SKM-1 treated with dmso at 0.1 percent for 144 hours (cell line): ENCODE results near the gene RBMS3.

Experiments
- DNase-seq: peaks from one replicate; lab custom pipeline; 2025; ENCODE audit not compliant: unreplicated experiment; lab: John Stamatoyannopoulos, UW

The RBMS3 gene

DNA sequence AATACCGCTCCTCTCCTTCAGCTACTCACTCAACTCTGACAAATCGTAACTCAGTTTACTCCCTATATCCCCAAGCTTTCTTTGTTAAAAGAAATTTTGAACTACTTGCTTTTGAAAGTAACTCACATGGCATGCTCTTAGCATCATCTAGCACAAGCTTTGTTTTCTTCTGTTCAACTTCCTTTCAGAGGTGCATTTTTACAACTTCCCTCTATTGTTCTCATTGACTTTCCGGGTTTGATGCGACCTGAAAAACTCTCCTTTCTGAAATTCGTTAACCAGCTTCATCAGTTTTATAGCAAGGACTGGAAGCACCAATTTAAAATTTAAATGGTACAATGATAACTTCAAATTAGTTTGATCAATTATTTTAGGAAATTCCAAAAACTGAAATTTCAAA is 696.0 kb downstream of the RBMS3 start:
- no peak for DNase-seq

DNA sequence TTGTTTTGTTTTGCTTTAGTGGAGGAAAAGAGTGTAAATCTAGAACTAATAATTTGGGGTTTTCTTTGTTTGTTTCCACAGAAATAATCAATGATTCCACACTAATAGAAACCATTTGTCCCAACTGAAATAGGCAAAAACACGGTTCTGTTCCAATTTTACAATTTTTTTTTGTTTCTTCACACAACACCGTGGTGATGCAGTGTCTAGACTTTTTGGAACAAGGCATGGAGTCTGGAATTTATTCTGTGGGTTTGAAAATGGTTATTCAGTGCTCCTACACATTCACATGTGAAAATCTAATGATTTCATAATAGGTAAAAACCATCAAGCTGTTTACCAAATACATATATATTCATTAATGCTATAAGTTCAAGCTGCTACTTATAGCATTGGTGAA is 696.5 kb downstream of the RBMS3 start:
- DNase-seq: no peak

DNA sequence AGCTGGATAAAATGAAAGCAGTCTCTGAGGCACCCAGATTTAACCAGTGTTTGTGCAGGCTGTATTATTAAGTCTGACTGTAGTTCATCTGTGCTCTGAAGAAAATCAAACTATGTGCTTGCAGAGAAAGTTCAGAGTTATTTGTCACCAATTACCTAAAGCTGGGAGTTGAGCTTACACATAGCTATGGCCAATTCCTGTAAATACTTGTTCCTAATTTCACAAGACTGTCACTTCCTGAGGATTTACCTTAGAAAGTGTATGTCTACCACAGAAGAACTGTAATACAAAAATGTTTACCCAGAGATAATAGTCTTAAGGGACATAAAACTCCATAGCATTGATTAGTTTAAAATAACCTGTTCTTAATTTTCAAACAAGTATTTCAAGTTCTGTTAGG is 697.2 kb downstream of the RBMS3 start:
- DNase-seq: no peak

DNA sequence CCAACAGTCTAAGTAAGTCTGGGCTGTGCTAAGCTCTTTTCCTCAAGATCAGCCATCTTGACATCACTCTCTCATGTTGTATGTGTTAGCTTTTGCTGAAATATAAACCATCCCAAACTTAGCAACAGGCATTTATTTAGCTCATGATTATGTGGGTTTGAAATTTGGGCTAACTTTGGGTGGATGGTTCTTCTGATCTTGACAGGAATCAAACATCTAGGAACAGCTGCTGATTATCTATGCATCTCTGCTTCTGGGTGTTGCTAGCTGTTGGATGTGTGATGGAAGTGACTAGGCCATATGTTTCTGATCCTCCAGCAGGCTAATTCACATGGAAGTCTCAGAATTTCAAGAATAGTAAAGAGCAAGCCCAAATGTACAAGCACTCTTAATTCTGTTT is 710.3 kb downstream of the RBMS3 start:
- DNase-seq: no peak

DNA sequence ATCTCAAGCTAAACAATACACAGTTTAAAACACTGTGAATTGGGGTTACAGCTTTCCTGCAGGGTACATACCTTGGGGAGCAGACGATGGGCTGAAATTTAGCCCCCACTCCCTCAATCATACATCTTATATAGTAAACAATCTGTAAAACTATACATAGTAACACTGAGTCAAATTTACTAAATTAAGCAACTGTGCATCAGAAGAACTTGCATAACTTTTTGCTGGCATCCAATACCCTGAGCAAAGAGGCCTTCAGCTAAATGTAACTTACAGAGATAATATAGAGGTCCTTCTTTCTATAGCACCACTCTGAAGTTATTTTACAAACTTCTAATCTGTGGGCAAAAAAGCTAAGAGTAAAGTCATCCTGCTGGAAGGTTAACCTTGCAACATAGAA is 721.9 kb downstream of the RBMS3 start:
- DNase-seq: no peak

DNA sequence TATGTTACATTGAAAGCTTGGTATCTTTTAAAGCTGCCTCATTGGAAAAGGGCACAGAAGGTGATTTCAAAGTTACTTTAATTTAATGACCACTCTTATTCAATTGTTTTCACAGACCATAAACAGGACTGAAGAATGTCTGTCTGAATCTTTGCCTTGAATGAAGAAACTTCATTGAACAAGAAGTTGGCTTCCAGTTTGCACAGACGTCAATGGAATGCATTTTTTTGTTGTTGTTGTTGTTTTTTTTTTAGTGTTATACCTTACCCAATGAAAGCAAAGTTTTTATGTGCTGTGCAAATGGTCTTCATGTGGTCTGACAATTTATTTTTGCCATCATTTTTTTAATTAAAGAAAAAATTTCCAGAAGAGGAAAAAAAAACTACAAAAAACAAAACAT is 722.9 kb downstream of the RBMS3 start:
- DNase-seq: no peak

DNA sequence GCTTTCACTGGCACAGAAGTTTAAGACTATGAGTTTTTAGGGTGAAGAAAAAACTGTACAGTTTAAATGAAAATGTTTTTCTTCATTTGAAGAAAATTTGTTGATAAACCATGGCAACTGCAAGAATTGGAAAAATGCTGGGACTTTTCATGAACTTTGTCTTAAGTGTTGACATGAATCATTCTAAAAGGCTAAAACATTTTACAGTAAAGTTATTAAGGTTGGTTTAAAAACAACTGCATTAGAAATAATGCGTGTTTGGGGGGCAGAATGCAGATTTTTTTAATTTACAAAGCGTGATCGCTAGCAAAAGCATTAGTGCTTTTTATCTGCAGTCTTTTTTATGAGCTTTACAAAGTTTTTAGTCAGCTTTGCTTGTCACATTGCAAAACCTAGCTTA is 723.6 kb downstream of the RBMS3 start:
- no peak for DNase-seq

DNA sequence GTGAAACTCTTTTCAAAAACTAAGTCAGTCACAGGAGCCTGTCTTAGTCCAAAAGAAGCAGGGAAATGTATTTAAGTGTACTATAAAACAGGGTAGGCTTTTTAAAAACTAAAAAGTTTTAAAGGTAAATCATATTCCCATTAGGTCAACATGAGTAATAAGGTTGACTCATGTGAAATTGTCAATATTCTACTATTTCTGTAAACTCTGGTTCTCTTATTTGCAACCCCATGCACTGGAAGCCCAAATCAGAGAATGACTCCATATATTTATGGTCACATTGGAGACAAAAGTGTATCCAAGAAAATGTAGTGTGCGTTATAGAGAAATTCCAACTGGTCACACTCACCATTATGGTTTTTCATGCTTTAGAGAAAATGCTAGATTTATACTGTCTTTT is 725.2 kb downstream of the RBMS3 start:
- no peak for DNase-seq

DNA sequence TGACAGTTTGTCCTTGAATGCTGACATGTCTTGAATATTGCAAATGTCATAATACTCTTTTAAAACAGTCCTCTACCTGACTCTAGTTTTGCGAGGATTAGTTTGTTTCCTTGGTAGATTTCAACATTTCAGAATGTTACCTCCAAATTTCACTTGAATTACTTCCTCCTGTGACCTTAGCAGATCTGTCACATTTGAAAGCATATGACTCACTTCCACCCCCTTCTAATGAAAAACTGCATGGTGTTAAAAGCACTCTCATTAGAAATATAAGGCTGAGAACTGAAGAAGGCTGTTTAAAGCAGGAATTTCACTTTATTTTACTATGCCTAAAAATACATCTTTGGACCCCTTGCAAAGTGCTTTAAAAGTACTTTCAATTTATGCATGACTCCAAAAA is 726.8 kb downstream of the RBMS3 start:
- peak; percentile 41 for DNase-seq

DNA sequence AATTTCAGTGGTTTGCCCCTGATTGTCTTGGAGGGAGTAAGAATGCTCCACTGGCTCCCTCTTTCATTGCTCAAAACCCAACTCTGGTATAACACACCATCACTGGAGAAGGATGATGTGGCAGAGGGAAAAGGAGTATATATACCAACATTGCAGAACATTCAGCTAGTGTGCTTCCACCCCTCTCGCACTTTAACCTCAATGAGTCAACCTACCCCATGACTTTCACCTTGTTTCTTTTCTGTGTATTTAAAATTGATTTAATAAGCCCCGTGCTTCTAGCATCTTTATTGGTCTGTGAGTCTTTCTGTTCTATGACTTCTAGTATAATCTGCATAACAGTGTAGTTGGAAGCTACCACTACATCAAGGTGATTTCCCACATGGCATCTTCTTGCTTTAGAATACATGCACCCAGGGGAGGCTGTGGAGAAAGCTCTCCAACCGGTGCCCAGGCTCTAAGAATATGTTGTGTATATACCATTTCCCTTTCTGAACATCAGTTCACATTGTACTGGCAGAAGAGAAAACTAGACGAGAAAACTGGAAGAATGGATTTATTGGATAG is 730.4 kb downstream of the RBMS3 start:
- DNase-seq: no peak

DNA sequence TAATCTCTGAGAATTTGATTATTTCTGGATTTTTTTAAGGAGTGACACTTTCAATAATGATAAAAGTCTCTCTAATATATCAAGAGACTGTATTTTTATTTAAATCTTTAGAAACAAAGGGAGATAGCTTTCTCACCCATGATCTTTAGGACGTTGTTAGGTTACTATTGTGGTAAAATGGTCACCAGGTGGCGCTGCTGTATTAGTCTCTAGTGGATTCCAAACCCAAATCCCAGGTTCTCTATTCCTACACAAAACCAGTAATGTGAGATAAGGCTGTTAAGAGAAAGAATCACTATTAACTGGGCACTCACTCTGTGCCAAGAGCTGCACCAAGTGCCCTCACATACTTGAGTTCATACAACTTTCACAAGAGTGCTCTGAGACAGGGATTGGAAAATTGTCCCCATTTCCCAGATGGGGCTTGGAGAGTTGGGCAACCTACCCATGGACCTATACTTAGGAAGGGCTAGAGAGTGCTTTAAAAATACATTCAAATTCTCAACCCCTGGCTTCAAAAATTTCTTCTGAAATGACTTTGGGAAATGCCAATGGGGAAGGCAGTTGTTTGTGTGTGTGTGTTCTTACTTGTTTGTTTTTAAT is 732.2 kb downstream of the RBMS3 start:
- DNase-seq: peak; percentile 69

DNA sequence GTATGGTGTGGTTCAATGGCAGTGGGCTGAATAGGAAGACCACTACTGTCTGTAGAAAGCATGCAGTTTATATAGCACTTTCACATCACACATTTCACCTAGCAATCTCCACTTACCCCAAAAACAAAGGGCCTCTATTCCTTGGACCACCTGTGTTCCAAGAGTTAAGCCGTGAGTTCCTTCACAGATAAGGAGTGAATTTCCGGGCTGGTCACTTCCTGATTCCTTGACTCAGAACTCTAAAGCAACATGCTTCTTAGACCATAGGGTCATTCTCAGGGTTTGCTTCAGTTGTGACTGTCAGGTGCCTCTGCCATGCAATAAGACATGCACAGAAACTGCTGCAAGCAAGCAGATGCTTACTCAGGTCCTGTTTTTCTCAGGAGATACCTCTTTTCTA is 737.0 kb downstream of the RBMS3 start:
- DNase-seq: no peak

DNA sequence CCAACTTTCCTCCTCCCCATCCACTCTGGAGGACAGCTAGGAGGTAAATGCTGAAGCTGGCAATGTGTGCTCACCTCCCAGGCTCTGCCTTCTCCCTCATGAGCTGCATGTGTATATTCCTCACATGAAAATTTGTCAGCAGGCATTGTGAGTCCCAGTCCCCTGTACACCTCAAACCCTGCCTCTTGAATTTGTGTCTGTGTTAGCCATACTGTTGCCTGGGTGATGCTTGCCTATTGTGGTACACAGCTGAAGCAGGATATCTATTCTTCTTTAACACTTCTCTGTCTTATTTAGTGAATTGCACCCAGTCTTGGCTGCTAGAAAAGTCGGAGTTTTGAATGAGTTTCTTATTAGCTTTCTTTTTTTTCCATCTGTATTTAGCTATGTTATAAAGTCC is 739.5 kb downstream of the RBMS3 start:
- DNase-seq: no peak

DNA sequence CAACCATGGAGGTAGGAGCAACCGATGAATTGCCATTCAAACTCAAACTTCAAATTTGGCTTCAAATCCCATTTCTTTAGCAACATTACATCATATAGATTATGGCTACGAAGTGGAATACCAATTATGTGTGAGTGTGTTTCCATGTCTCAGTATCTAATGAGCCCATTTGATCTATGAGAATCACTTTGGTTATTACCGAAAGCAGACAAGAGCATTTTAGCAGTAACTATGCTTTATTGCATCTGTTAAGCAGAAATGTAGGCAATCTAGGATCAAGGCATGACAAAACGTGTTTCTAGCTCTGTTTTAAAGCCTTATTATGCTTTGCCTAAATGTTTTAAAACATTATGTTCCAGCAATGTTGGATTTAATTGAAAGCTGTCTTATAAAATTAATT is 743.6 kb downstream of the RBMS3 start:
- DNase-seq: no peak

DNA sequence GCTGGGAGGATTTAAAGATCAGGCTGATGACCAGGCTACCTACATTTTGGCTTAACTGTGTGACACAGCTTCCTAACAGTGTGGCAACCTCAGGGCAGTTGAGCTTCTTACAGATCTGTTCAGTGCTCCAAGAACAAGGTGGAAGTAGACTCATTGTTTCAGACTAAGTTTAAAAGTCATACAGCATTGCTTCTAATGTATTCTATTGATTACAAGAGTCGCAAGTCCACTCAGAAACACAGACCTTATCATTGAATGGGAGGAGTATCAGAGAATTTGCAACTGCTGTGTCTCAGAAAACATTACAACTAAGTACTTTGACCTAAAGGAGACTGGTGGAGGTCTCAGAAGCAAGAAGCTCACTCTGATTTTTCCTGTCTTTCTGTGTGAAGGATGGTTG is 746.0 kb downstream of the RBMS3 start:
- no peak for DNase-seq

DNA sequence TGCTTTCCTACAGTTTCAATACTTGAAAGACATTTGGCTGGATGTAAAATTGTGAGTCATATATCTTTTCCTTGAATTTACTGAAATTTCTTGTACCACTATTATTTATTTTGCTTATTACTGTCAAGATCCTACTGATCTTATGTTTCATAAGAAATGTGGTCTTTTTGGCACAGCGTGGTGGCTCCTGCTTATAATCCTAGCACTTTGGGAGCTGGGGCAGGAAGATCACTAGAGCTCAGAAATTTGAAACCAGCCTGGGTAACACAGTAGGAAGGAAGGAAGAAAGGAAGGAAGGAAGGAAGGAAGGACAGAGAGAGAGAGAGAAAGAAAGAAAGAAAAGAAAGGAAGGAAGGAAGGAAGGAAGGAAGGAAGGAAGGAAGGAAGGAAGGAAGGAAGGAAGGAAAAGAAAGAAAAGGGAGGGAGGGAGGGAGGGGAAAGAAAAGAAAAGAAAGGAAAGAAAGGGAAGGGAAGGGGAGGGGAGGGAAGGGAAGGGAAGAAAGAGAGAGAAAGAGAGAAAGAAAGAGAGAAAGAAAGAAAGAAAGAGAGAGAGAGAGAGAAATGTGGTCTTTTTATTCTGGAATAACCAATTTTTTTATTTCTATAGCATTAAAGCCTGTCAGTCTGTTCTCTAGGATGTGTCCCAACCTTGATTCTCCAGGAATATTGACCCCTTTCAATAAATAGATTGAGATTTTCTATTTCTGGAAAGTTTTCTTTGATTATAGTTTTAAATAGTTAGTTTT is 753.5 kb downstream of the RBMS3 start:
- no peak for DNase-seq

DNA sequence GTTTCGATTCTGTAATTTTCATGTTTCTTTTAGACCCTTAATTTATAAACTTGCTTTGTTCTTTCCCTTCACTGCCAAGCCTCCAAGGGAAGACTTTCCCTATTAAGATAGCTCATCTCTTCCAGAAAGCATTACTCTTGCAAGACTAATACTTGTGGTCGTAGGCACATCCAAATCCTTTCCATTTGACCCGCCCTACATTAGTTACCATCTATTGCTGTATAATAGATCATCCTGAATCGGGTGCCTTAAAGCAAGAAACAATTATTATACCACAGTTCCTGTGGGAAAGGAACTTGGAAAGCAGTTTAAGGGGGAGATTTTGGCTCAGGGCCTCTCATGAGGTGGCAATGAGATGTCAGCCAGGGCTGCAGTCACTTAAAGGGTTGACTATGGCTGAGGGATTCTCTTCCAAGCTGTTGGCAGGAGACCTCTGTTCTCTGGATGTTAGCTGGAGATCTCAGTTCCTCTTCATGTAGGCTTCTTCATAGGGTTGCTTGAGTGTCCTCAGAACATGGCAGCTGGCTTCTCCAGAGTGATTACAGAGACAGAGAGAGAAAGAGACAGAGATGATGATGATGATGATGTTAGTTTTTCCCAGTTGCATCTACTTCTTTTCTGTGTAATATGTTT is 755.2 kb downstream of the RBMS3 start:
- no peak for DNase-seq

DNA sequence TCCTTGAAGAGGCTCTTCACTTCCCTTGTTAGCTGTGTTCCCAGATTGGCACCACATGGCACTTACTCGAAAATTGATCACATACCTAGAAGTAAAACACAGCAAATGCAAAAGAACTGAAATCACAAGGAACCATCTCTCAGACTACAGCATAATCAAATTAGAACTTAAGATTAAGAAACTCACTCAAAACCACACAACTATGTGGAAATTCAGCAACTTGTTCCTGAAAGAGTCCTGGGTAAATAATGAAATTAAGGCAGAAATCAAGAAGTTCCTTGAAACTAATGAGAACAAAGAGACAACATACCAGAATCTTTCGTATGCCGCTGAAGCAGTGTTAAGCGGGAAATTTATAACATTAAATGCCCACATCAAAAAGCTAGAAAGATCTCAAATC is 759.3 kb downstream of the RBMS3 start:
- DNase-seq: no peak

DNA sequence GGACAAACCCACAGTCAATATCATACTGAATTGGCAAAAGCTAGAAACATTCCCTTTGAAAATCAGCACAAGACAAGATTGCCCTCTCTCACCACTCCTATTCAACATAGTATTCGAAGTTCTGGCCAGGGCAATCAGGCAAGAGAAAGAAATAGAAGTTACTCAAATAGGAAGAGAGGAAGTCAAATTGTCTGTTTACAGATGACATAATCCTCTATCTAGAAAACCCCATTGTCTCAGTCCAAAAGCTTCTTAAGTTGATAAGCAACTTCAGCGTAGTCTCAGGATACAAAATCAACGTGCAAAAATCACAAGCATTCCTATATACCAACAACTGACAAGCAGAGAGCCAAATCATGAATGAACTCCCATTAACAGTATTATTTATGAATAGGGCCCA is 760.6 kb downstream of the RBMS3 start:
- DNase-seq: peak; percentile 31

DNA sequence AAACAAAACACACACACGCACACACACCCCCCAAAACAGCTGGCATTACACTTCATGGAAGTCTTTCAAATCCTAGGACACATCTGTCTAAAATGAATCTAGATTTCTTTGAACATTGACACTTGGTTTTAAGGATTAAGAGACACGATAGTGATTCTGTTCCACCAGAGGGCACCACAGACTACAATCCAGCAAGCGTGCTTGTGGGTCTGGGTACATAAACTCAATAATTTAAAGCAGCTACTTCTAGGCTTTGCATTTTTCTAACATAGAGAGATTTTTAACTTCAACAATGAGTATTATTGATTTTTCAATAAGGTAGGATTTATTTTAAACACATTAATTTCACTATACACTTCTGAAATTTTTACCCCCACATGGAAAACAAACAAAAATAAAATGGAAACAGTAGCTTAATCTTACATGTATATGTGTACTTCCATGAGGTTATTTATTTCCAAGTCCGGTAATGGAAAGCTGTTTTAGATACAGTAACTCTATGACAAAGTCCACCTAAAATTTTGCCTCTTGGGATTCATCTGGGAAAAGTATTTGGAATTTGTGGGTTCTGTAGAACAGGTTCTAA is 761.5 kb downstream of the RBMS3 start:
- DNase-seq: peak; percentile 57

DNA sequence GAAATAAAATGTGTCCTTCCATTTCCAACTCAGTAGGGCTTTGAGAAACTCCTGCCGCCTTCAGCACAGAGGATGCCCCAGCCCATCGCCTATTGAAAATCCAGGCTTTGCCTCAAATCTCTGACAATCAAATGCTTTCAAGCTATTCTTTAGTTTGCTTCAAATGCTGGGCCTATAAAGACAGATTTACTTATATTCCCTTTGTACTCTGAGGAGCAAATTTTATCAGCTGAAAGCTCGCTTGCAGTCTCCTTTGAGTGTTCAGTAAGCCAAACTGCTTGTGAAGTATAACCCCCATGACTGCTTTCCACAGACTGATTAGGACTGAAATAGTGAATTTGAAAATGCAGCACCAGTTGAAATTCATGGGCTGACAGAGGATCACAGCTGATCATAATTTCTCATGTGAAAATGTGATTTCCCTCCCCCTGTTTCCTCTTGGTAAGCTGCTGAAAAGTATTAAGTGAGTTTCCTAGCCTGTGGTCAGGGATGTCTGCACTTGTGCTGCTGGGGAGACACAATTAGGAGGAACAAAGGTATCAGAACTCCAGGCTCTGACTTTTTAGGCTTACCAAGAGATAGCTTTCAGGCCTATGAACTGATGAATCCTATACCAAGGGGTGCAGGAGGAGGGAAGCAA is 762.2 kb downstream of the RBMS3 start:
- DNase-seq: no peak
